Stimulated activated CD4-positive, alpha-beta T cell treated with anti-CD3 and anti-CD28 coated beads, Interleukin-2, amount 100 ng/mL, for 4 hours (primary cell): ENCODE data around the gene CPD.

Source experiments
- DNase-seq: peaks from one replicate; pipeline ENCODE4 v3.0.0-alpha.2; 2020; ENCODE audit warnings: low read depth

Gene CPD

DNA sequence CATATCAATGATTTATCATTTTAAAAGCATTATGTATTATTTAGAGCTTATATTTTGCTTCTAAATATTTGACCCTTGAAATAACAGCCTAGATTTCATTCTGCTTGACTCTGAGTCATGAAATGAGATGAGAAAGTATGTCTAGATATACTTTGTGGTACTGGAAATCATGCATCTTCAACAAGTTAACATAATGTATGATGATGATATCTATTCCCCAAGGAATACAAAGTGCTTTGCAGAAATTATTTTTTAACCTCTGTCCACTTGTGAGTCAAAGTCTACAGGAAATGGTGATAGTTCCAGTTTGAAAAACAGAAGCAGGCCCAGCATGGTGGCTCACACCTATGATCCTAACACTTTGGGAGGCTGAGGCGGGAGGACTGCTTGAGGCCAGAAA, 134.6 kb downstream of the CPD start:
- no peak for DNase-seq

DNA sequence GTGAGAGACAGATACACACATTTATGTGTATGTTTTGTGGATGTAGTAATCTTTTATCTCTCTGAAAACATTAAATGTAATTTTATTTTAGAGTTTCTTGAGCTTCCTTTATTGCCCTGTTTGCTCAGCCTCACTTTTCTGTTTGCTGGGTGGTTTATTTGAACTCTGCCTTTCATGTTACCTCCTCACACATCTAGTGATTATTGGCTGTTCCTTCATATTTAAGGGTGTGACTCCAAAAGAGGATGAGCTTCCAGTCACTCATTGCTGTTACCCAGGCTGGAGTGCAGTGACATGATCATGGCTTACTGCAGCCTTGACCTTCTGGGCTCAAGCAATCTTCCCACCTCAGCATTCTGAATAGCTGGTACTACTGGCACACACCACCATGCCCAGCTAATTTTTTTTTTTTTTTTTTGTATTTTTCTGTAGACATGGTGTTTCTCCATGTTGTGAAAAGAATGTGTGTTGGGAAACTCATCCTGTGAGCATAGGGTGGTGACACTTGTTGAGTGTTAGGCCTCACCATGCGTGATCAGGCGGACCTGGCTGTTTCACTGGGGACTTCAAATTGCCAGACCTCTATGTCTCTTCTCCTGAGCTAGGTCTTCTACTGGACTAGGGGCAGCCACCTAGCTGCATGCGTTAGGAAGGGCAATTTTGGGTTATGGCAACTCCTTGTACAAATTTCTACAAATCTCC, 136.3 kb downstream of the CPD start:
- DNase-seq, result no peak

DNA sequence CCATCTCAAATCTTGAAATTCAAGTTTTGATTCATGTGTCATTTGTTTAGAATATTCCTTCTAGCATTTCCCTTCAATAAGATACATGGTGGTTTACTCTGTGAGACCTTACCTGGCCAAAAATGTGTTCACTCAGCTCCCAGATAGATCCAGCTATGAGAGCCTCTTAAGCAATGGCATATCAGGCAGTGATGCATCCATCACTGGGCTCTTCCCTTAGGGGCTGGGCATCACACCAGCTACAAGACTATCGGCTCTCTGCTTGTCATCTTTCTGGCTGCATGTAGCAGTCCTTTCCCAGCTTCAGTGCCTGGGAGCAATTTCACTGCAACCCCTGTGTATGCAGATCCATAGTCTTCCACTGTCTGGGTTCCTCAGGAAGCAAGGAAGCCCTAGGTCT, 139.1 kb downstream of the CPD start:
- no peak for DNase-seq

DNA sequence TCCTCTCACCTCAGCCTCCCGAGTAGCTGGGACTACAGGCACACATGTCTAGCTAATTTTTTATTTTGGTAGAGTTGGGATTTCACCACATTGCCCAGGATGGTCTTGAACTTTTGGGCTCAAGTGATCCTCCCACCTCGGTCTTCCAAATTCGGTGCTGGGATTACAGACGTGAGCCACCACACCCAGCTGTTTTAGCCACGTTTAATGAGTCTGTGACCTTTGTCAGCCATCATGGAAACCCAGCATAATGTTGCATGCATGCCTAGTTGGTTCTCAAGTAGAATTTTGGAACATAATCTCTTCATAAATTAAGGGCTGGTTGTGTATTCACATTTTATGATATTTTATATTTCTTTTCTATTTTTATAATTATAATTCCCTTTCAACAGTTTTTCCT, 140.4 kb downstream of the CPD start:
- no peak for DNase-seq
